Glutamatergic neuron (in vitro differentiated cells): ENCODE measurements around the gene SPOP. TPM values are rescaled to one million over a fixed set of nuclear protein-coding genes. Genes with fewer than 3 reads are reported as not detected.

Source experiments
- DNase-seq: peaks from one replicate; pipeline ENCODE4 v3.0.0; 2022
- H3K27ac Mint-ChIP-seq: one replicate; pipeline ENCODE4 v1.8.0; 2020; ENCODE audit warnings: mild to moderate bottlenecking, mixed read lengths, inconsistent platforms; ENCODE audit not compliant: unreplicated experiment
- H3K27me3 Mint-ChIP-seq: one replicate; pipeline ENCODE4 v1.8.0; 2020; ENCODE audit warnings: mild to moderate bottlenecking, moderate library complexity, mixed read lengths, inconsistent platforms; ENCODE audit not compliant: unreplicated experiment
- H3K36me3 Mint-ChIP-seq: one replicate; pipeline ENCODE4 v1.8.0; 2020; ENCODE audit warnings: mild to moderate bottlenecking, mixed read lengths, inconsistent platforms; ENCODE audit not compliant: unreplicated experiment
- H3K4me1 Mint-ChIP-seq: one replicate; pipeline ENCODE4 v1.8.0; 2020; ENCODE audit warnings: mild to moderate bottlenecking, low read depth, mixed read lengths, inconsistent platforms; ENCODE audit not compliant: unreplicated experiment
- H3K4me3 Mint-ChIP-seq: one replicate; pipeline ENCODE4 v1.8.0; 2020; ENCODE audit warnings: mild to moderate bottlenecking, mixed read lengths, inconsistent platforms; ENCODE audit not compliant: unreplicated experiment
- H3K9me3 Mint-ChIP-seq: one replicate; pipeline ENCODE4 v1.8.0; 2020; ENCODE audit warnings: mild to moderate bottlenecking, moderate library complexity, mixed read lengths, inconsistent platforms; ENCODE audit not compliant: unreplicated experiment
- CTCF ChIP-seq: fragments of 200-600 bp; sonication (generic); IDR thresholded peaks from one replicate; pipeline ENCODE4 v1.5.0; 2021; ENCODE audit not compliant: partially characterized antibody, unreplicated experiment
- total RNA-seq: library from RNA; stranded (reverse); fragmentation: NEBNext Ultra II Directional; extraction: Animal tissue kit (Norgen Biotek cat#: 25700); gene quantifications from one replicate; pipeline ENCODE4 v1.2.1, GENCODE V29; 2021; ENCODE audit not compliant: unreplicated experiment

The SPOP gene
- total RNA-seq, 1 donor from 2014 or later, result 49.5 TPM

- peaks cover 2% of the 10 kb centered on the region for H3K9me3 Mint-ChIP-seq
- no peak for TF ChIP-seq CTCF
- H3K4me3 Mint-ChIP-seq, result no peak overlapping the region
- DNase-seq, result no peak
- no peak overlapping the region for H3K27ac Mint-ChIP-seq
- peaks cover 10% of the 10 kb centered on the region for H3K4me1 Mint-ChIP-seq
- peaks cover 4% of the 10 kb centered on the region for H3K27me3 Mint-ChIP-seq
- H3K36me3 Mint-ChIP-seq, result no peaks in the 10 kb centered on the region
These were observed 104.2 kb downstream of the SPOP start for GRCh38 chr17:49573510-49574322.

GRCh38 chr17:49572806-49573420, 105.0 kb downstream of the SPOP start:
- H3K27me3 Mint-ChIP-seq, result peaks cover 6% of the 10 kb centered on the region
- DNase-seq, result no peak

GRCh38 chr17:49572226-49572625, 105.7 kb downstream of the SPOP start:
- Mint-ChIP-seq H3K27ac (no peak overlapping the region), H3K4me3 (no peak overlapping the region), H3K36me3 (no peaks in the 10 kb centered on the region), H3K9me3 (peaks cover 4% of the 10 kb centered on the region), H3K27me3 (peaks cover 4% of the 10 kb centered on the region), H3K4me1 (peaks cover 7% of the 10 kb centered on the region)
- no peak for DNase-seq
- no peak for TF ChIP-seq CTCF

More at GRCh38 chr17:49572806-49573420, 105.0 kb downstream of the SPOP start:
- Mint-ChIP-seq H3K4me1 (peaks cover 7% of the 10 kb centered on the region), H3K4me3 (no peak overlapping the region), H3K9me3 (peaks cover 4% of the 10 kb centered on the region), H3K36me3 (no peaks in the 10 kb centered on the region), H3K27ac (no peak overlapping the region)
- no peak for TF ChIP-seq CTCF

GRCh38 chr17:49571764-49572163, 106.1 kb downstream of the SPOP start:
- peaks cover 4% of the 10 kb centered on the region for H3K9me3 Mint-ChIP-seq
- peaks cover 7% of the 10 kb centered on the region for H3K4me1 Mint-ChIP-seq
- H3K36me3 Mint-ChIP-seq, result no peaks in the 10 kb centered on the region
- no peak for TF ChIP-seq CTCF
- DNase-seq, result no peak
- no peak overlapping the region for H3K27ac Mint-ChIP-seq
- peaks cover 4% of the 10 kb centered on the region for H3K27me3 Mint-ChIP-seq
- no peak overlapping the region for H3K4me3 Mint-ChIP-seq

GRCh38 chr17:49571283-49571682, 106.6 kb downstream of the SPOP start:
- peaks cover 7% of the 10 kb centered on the region for H3K4me1 Mint-ChIP-seq
- no peak for DNase-seq
- H3K27ac Mint-ChIP-seq, result no peak overlapping the region
- peaks cover 4% of the 10 kb centered on the region for H3K27me3 Mint-ChIP-seq
- no peak for TF ChIP-seq CTCF
- no peaks in the 10 kb centered on the region for H3K36me3 Mint-ChIP-seq
- no peak overlapping the region for H3K4me3 Mint-ChIP-seq
- peaks cover 4% of the 10 kb centered on the region for H3K9me3 Mint-ChIP-seq
